Activated T-cell treated with anti-CD3 and anti-CD28 coated beads, Interleukin-2, amount 50 U/mL, for 72 hours (primary cell): ENCODE data around the gene TEAD1. TPM values are rescaled to one million over a fixed set of nuclear protein-coding genes. Genes with fewer than 3 reads are reported as not detected.

Experiments used
- ATAC-seq, 2 donors: fragments of 150-1000 bp; cut with Tn5 transposase; replicated peaks in 1 of 2; 2 replicates each; pipeline ENCODE4 v1.10.0; 2021; ENCODE audit warnings: moderate library complexity in 2 of 2, mild to moderate bottlenecking in 1 of 2
- DNase-seq, 2 donors: peaks; one replicate each; pipeline ENCODE4 v3.0.0; 2021 to 2022; ENCODE audit warnings: mixed read lengths in 1 of 2
- H3K27ac Mint-ChIP-seq: one replicate; pipeline ENCODE4 v1.8.0; 2022; ENCODE audit warnings: mild to moderate bottlenecking, moderate library complexity, mixed read lengths
- H3K27me3 Mint-ChIP-seq: one replicate; pipeline ENCODE4 v1.8.0; 2022; ENCODE audit warnings: low read depth, mixed read lengths
- H3K36me3 Mint-ChIP-seq, 2 donors: one replicate each; pipeline ENCODE4 v1.8.0; 2022; ENCODE audit warnings: mixed read lengths in 2 of 2, mild to moderate bottlenecking in 1 of 2; ENCODE audit not compliant: insufficient read depth in 2 of 2
- H3K4me1 Mint-ChIP-seq: one replicate; pipeline ENCODE4 v1.8.0; 2022; ENCODE audit warnings: low read depth, mixed read lengths
- H3K4me3 Mint-ChIP-seq, 2 donors: one replicate each; pipeline ENCODE4 v1.8.0; 2022; ENCODE audit warnings: mild to moderate bottlenecking in 2 of 2, mixed read lengths in 2 of 2, moderate library complexity in 2 of 2
- H3K9me3 Mint-ChIP-seq, 2 donors: one replicate each; pipeline ENCODE4 v1.8.0; 2022; ENCODE audit warnings: mixed read lengths in 2 of 2
- total RNA-seq, 2 donors: library from RNA; stranded (reverse); gene quantifications; one replicate each; pipeline ENCODE4 v1.2.3, GENCODE V29; 2022

Gene TEAD1
- total RNA-seq, 2 donors from 2014 or later = 0.31 to 0.35 TPM

DNA sequence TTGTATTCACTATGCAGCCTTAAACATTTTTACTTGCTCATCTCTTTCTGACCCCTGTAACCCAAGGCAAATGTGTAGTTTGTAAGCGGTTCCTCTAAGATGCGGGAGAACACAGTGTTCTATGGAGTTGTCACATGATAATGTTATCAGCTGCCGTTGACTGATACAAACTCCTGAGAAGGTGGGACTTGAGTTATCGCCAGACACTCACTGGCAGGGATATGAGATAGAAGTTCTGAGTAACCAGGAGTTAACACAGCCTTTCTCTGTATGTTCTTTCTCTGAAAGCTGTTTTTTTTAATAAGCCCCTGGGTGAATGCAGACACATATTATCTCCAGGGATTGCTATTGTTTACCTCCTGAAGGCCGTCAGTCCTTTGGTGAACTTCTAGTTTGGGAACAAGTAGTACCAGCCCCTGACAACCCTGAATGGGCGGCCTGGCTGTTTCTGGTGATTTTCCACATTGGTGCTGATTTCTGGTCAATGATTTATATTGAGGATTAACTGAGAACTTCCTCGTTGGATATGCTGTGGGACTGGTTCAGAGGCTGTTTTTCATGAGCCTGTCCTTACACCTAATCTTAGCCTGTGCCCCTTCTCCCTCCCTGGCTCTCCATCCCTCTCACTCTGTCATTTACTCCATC, 179.6 kb downstream of the TEAD1 start:
- peaks cover 6% of the 10 kb centered on the region for H3K4me1 Mint-ChIP-seq
- H3K27me3 Mint-ChIP-seq = peaks cover 14% of the 10 kb centered on the region
- DNase-seq = no peak
- ATAC-seq = no peak
- H3K27ac Mint-ChIP-seq = no peak overlapping the region
- H3K9me3 Mint-ChIP-seq = no peaks in the 10 kb centered on the region
- H3K36me3 Mint-ChIP-seq = no peaks in the 10 kb centered on the region
- H3K4me3 Mint-ChIP-seq = no peak overlapping the region

DNA sequence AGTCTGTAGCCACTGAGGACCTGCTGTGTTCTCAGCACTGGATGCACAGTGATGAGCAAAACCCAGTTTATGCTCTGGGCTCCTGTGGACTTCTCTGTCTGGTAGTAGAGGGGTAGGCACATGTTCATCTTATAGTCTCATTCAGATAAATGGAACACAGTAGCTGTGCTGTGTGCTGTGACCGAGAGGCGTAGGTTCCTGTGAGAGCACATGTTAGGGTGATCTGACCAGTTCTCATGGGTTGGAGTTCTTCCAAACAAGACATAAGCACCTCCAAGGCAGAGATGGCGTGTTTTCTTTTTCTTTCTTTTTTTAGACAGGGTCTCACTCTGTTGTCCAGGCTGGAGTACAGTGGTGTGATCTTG, 180.1 kb downstream of the TEAD1 start:
- peaks cover 16% of the 10 kb centered on the region for H3K27me3 Mint-ChIP-seq
- no peak overlapping the region for H3K27ac Mint-ChIP-seq
- H3K36me3 Mint-ChIP-seq = no peaks in the 10 kb centered on the region
- ATAC-seq = no peak
- DNase-seq = no peak
- H3K4me1 Mint-ChIP-seq = peaks cover 6% of the 10 kb centered on the region
- no peaks in the 10 kb centered on the region for H3K9me3 Mint-ChIP-seq
- no peak overlapping the region for H3K4me3 Mint-ChIP-seq

DNA sequence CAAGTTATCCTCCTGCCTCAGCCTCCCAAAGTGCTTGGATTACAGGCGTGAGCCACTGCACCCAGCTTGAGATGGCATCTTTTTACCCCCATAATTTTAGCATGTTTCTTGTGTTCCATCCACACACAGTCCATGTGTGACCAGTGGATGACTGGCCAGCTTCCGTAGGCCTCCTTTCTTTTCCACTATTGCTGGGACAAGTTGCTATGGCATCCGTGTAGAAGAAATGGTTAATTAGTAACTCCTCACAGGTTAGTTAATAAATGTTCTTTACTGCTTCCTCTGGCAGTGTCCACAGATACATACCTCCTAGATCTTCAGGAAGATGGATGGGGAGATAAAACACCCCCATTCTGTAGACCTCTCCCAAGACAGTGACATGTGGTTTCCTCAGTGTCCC, 180.6 kb downstream of the TEAD1 start:
- Mint-ChIP-seq H3K36me3 (no peaks in the 10 kb centered on the region), H3K9me3 (no peaks in the 10 kb centered on the region), H3K4me1 (peaks cover 6% of the 10 kb centered on the region), H3K27me3 (peaks cover 16% of the 10 kb centered on the region), H3K4me3 (no peak overlapping the region), H3K27ac (no peak overlapping the region)
- DNase-seq (no peak), ATAC-seq (no peak)

DNA sequence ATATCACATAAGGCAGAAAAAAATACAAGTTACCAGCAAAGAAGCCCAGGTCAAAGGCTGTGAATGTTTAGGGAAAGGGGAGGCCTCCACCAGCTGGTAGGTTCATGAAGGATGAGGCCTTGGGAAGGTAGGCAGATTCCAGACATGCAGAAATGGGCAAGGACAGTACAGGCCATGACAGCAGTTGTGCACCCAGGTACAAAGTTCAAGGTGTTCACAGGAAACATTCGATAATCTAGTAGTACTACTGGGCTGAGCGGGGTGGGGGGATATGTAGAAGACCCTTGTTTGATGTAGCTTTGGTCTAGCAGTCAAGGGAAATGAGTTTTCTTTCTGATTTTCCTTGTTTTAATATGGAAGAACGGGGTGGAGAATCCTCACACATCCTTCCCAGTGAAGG, 182.1 kb downstream of the TEAD1 start:
- Mint-ChIP-seq H3K27me3 (peaks cover 25% of the 10 kb centered on the region), H3K9me3 (no peaks in the 10 kb centered on the region), H3K4me1 (peaks cover 6% of the 10 kb centered on the region), H3K36me3 (no peaks in the 10 kb centered on the region), H3K4me3 (no peak overlapping the region), H3K27ac (no peak overlapping the region)
- ATAC-seq (no peak), DNase-seq (no peak)

DNA sequence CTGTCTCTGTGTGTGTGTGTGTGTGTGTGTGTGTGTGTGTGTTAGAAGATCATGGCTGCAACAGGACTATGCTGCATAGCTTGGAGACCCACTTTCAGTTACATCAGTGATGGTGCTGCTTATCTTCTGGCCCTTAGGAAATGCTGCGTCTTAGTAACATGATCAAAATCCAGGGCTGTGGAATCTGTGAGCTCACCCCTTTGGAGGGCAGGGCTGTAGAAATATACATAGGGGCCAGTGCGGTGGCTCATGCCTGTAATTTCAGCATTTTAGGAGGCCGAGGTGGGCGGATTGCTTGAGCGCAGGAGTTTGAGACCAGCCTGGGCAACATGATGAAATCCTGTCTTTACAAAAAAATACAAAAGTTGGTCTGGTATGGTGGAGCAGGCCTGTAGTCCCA, 183.4 kb downstream of the TEAD1 start:
- Mint-ChIP-seq H3K27me3 (peaks cover 29% of the 10 kb centered on the region), H3K4me3 (no peak overlapping the region), H3K4me1 (no peaks in the 10 kb centered on the region), H3K36me3 (no peaks in the 10 kb centered on the region), H3K9me3 (no peaks in the 10 kb centered on the region), H3K27ac (no peak overlapping the region)
- ATAC-seq (no peak), DNase-seq (no peak)

DNA sequence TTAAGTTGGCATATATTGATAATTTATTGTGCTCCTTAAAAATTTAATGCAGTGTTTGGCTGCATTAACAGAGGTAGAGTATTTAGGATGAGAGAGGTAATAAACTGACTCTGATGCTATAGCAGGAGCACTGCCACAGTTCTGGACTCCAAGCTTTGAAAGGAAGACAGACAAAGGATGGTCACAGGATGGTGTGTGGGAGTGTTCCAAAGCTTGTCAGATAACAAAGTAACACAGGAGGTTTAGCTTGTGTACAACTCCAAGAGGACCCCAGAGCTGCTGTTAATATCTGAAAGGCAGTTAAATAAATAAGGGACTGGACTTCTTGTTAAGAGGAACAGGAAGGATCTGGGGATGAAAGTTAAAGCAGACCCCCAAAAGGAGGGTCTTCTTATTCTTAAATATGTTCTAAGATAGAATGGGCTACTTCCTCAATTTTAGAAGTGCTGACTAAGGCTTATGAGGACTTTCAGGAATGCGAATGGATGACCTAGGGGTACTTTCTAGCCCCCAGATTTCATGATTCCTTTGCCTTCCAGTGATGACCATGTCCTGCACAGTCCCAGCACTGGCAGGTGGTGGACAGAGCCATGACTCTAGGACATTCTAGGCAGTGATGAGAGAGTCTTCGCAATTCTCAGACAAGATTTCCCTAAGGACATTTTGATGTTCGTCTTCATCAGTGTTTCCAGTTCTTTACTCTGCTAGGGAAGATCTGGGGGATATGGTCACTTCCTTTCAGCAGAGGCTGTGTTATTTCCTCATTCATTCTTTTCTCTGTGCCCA, 185.8 kb downstream of the TEAD1 start:
- Mint-ChIP-seq H3K27me3 (peaks cover 46% of the 10 kb centered on the region), H3K9me3 (no peaks in the 10 kb centered on the region), H3K27ac (no peak overlapping the region), H3K4me3 (no peak overlapping the region), H3K4me1 (peaks cover 4% of the 10 kb centered on the region), H3K36me3 (peaks cover 0 to 1% of the 10 kb centered on the region in 2 donors)
- DNase-seq = no peak
- ATAC-seq = no peak

DNA sequence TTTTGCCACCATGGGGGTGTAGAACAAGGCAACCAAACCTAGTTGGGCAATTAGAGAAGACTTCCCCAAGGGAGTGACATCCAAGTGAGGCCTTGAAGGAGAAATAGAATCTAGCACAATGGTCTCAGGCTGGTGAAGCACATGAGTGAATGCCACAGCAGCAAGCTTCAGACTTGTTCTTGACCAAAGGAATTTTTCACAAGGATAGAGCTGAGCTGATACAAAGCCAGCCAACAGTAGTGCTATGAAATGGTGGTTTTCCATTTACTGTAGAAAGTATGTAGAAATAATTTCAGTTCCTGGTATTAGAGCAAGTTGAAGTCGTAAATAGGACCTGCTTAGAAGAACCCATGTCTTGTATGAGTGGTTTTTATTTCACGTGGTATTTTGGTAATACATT, 186.6 kb downstream of the TEAD1 start:
- Mint-ChIP-seq H3K36me3 (peaks cover 0 to 1% of the 10 kb centered on the region in 2 donors), H3K4me3 (no peak overlapping the region), H3K9me3 (no peaks in the 10 kb centered on the region), H3K27me3 (peaks cover 50% of the 10 kb centered on the region), H3K27ac (no peak overlapping the region), H3K4me1 (peaks cover 4% of the 10 kb centered on the region)
- ATAC-seq (no peak), DNase-seq (no peak)

DNA sequence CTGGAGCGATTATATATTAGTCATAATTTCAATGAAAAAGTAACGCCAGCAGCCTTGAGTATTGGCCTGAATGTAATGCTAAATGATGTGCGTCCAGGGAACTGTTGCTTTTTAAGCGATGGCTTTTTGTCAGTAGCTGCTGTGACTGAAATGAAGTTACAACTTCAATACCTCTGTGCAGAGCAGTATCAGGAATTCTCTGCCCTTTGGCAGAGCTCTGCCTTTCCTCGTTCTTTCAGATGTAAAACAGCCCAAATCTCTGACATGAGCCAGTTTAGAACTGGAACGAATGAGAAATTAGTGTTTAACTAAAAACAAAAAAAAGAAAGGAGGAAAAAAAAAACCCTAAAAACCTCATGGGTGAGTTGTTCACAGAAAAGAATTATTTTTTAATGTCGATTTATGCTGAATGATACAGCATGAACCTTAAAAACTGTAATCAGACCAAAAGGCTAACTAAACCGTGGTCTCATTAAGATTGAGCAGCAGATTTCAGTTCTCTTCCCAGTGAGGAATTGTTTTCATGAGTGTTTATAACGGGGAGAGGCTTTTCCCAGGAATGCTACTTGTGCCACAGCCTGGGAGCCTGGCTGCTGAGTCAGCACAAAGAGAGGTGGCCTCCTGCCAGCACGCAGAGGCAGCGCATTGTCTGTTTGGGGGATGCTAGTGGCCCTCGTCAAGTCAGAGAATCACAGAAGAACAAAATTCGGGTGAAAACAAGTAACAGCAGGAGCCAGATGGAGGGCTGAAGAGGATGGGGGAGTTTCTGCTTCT, 188.7 kb downstream of the TEAD1 start:
- Mint-ChIP-seq H3K27me3 (peaks cover 61% of the 10 kb centered on the region), H3K4me1 (peaks cover 4% of the 10 kb centered on the region)

DNA sequence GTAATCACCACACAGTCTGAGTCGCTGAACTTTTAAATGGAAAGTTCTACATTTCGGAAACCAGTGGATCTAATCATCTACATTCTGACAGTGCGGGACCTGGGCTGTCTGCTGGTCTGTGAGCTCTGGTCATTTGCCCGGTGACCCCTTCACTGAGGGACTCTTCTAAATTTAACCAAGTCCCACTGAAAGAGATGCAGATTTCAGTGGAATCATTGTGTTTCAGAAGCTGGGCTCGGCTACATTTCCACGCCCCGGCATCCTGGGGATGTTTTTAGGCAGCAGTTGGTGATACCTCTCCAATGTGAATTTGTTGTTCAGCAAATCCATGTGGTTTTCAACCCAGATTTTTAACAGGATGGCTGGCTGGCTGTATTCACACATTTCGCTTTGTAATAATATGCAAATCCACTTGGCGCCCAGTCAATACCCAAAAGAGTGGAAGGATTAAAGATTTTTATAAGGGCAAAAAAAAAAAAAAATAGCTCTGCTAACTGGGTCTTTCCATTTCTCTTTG, 189.4 kb downstream of the TEAD1 start:
- Mint-ChIP-seq H3K27me3 (peaks cover 61% of the 10 kb centered on the region), H3K4me1 (peaks cover 4% of the 10 kb centered on the region), H3K27ac (no peak overlapping the region), H3K36me3 (peaks cover 0 to 1% of the 10 kb centered on the region in 2 donors), H3K9me3 (no peaks in the 10 kb centered on the region), H3K4me3 (no peak overlapping the region)
- ATAC-seq = no peak
- DNase-seq = no peak

More for the DNA sequence above, 188.7 kb downstream of the TEAD1 start:
- no peak overlapping the region for H3K27ac Mint-ChIP-seq
- ATAC-seq = no peak
- no peak overlapping the region for H3K4me3 Mint-ChIP-seq
- H3K36me3 Mint-ChIP-seq = peaks cover 0 to 1% of the 10 kb centered on the region in 2 donors
- no peaks in the 10 kb centered on the region for H3K9me3 Mint-ChIP-seq
- DNase-seq = no peak

DNA sequence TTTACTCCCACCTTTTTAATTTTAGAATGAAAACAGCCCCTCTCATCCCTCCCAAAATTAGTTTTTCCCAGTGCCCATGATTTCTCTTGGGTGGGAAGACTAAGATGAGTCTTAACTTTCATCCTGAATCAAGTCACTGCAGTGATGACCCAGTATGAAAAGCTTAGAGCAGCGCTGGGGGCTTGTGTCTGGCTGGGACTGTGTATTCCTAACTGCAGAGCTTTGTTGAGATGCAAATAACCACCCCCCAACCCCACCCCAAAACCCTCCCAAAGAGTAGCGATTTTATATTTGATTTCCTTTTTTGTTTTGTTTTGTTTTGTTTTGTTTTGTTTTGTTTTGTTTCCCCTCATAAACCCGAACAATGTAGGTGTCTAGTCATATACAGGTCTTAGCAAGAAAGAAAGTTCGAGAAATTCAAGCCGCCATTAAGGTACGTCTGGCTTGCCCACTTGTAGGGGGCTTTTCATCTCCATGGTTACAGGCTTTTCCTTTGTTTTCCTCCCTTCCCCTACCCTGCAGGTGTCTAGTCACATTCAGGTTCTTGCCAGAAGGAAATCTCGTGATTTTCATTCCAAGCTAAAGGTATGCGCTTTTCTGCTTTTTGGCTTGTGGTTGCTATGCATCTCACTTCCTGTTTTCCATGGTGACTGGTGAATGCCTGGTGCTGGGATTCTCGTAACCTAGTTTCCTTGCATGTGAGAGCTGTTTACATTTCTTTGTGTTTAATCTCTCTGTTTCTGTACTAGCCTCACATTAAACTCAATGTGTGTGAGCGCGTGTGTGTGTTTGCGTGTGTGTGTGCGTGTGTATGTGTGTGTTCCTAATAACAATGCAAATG, 190.3 kb downstream of the TEAD1 start:
- Mint-ChIP-seq H3K36me3 (peaks cover 0 to 1% of the 10 kb centered on the region in 2 donors), H3K9me3 (no peaks in the 10 kb centered on the region), H3K4me1 (peaks cover 4% of the 10 kb centered on the region), H3K4me3 (no peak overlapping the region), H3K27me3 (peaks cover 56% of the 10 kb centered on the region), H3K27ac (no peak overlapping the region)
- no peak for ATAC-seq
- no peak for DNase-seq

DNA sequence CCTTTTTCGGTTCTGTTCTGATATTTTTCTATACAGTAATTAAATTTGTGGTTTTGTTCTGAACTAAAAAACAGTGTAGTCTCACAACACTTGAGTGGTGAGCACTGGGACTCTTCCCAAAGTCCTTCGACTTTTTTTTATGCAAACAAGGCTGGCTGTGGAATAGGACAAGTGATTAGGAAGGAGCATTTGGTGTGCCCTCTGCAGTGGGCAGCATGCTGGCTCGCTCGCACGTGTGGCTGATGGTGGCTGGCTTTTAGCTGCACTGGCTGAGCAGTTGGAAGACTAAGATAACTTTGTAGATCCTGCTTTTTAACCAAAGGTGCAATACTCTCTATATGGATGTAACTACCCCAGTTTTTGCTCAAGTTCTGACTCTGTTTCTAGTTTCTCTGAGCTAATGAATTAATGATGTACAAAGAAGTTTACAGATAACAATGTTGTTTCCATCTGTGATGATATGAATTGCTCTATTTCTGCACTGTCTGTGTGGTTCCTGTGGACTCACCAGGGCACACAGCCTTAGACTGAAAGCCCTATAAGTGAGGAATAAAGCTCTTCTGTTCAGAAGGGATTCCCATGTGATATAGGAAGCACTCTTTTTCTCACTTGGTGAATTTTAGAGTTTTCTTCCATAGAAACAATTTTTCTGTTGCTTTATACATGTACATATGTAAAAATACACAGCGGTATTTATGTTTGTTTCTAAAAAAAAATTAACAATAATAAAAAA, 191.8 kb downstream of the TEAD1 start:
- DNase-seq = no peak
- H3K4me1 Mint-ChIP-seq = peaks cover 4% of the 10 kb centered on the region
- H3K4me3 Mint-ChIP-seq = no peak overlapping the region
- H3K27me3 Mint-ChIP-seq = peaks cover 46% of the 10 kb centered on the region
- no peaks in the 10 kb centered on the region for H3K9me3 Mint-ChIP-seq
- H3K36me3 Mint-ChIP-seq = peaks cover 0 to 1% of the 10 kb centered on the region in 2 donors
- no peak overlapping the region for H3K27ac Mint-ChIP-seq
- ATAC-seq = no peak

DNA sequence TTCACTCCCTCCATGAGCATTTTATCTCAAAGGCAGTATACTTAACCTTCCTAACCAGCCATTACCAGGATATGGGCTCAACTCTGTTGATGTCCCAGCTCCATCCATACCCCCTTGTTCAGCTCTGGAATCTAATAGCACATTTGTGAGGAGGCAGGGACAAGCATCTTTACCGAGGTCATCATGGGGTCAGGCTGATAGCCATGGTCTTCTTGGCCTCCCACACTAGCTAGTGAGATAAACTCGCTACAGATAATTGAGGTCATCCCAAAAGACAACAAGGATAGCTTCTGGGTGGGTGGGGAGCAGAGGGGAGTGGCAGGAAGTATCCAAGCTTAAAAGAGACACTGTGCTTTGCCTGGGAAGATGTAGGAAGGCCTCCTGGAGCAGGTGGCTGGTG, 193.3 kb downstream of the TEAD1 start:
- H3K4me1 Mint-ChIP-seq = peaks cover 4% of the 10 kb centered on the region
- H3K4me3 Mint-ChIP-seq = no peak overlapping the region
- no peak overlapping the region for H3K27ac Mint-ChIP-seq
- H3K36me3 Mint-ChIP-seq = peaks cover 0 to 1% of the 10 kb centered on the region in 2 donors
- ATAC-seq (no peak), DNase-seq (no peak)
- H3K9me3 Mint-ChIP-seq = no peaks in the 10 kb centered on the region
- peaks cover 40% of the 10 kb centered on the region for H3K27me3 Mint-ChIP-seq
